HL-60 (cell line): ENCODE measurements around the gene SLC17A5.

Source experiments
- DNase-seq, 2 experiments: peaks; one replicate each; pipeline ENCODE4 v3.0.0-alpha.2; 2010 to 2020; ENCODE audit warnings: low read depth in 1 of 2, low spot score in 1 of 2
- H3K27ac ChIP-seq: fragments of 250-450 bp; sonication (Bioruptor Pico); replicated peaks from 2 replicates; pipeline ENCODE4 v1.5.1; 2020; ENCODE audit warnings: mild to moderate bottlenecking, moderate library complexity
- H3K27me3 ChIP-seq: fragments of 250-450 bp; sonication (Bioruptor Pico); 2 replicates; pipeline ENCODE4 v1.5.1; 2021; ENCODE audit warnings: mild to moderate bottlenecking, moderate library complexity; ENCODE audit not compliant: insufficient read depth, poor library complexity, severe bottlenecking
- H3K4me3 ChIP-seq: replicated peaks from 2 replicates; pipeline ENCODE4 v1.5.1; 2011; ENCODE audit warnings: mild to moderate bottlenecking, control low read depth, low read length; ENCODE audit not compliant: insufficient read depth
- CTCF ChIP-seq: IDR thresholded peaks from one replicate; pipeline ENCODE4 v1.5.1; 2011; ENCODE audit warnings: low read length, control low read depth, inconsistent platforms; ENCODE audit not compliant: insufficient read depth
- GABPA ChIP-seq: IDR thresholded peaks from 2 replicates; pipeline ENCODE4 v1.6.1; 2012; ENCODE audit warnings: low read depth
- POLR2AphosphoS5 ChIP-seq: IDR thresholded peaks from 2 replicates; pipeline ENCODE4 v1.6.1; 2012; ENCODE audit warnings: low read depth
- REST ChIP-seq: IDR thresholded peaks from 2 replicates; pipeline ENCODE4 v1.6.1; 2012; ENCODE audit warnings: low read depth; ENCODE audit not compliant: insufficient replicate concordance
- SPI1 ChIP-seq: IDR thresholded peaks from 2 replicates; pipeline ENCODE4 v1.6.1; 2012; ENCODE audit warnings: low read depth, mild to moderate bottlenecking, borderline replicate concordance

SLC17A5 gene

GRCh38 chr6:73648166-73648565 is 5.6 kb downstream of the SLC17A5 start:
- no peak overlapping the region for H3K27ac ChIP-seq
- H3K27me3 ChIP-seq = no peaks in the 10 kb centered on the region
- no peak overlapping the region for H3K4me3 ChIP-seq
- TF ChIP-seq REST (no peak), SPI1 (no peak), POLR2AphosphoS5 (no peak), CTCF (no peak), GABPA (no peak)
- no peak for DNase-seq

- H3K4me3 ChIP-seq = no peak overlapping the region
- TF ChIP-seq REST = no peak
- TF ChIP-seq CTCF = no peak
- no peak overlapping the region for H3K27ac ChIP-seq
- no peak for DNase-seq
- no peaks in the 10 kb centered on the region for H3K27me3 ChIP-seq
Observed at GRCh38 chr6:73644941-73645591, 8.7 kb downstream of the SLC17A5 start.

GRCh38 chr6:73644030-73644429 is 9.8 kb downstream of the SLC17A5 start:
- H3K4me3 ChIP-seq = no peak overlapping the region
- no peak for DNase-seq
- no peak for TF ChIP-seq GABPA
- no peak for TF ChIP-seq CTCF
- no peak for TF ChIP-seq REST
- no peak for TF ChIP-seq POLR2AphosphoS5
- TF ChIP-seq SPI1 = no peak
- H3K27me3 ChIP-seq = no peaks in the 10 kb centered on the region
- no peak overlapping the region for H3K27ac ChIP-seq
